Measurements from ENCODE around the gene EHD1. TPM values are rescaled to one million over a fixed set of nuclear protein-coding genes. Genes with fewer than 3 reads are reported as not detected.

Gene EHD1
- total RNA-seq, 1 donor from 2014 or later, result 57.2 TPM

GRCh38 chr11:64909653-64910343 lies 31.4 kb upstream of the EHD1 start:
- Mint-ChIP-seq H3K36me3 (ENCODE audit: insufficient read depth) (peaks cover 8% of the 10 kb centered on the region), H3K27ac (no peak overlapping the region), H3K4me3 (ENCODE audit: low read depth) (no peak overlapping the region), H3K9me3 (ENCODE audit: low read depth) (no peaks in the 10 kb centered on the region), H3K27me3 (no peaks in the 10 kb centered on the region), H3K4me1 (ENCODE audit: low read depth) (no peaks in the 10 kb centered on the region)
- no peak for DNase-seq (ENCODE audit: low spot score, unreplicated experiment)
- TF ChIP-seq CTCF (IDR thresholded peaks at IDR 0.05; ENCODE audit: unreplicated experiment), result no peak

- TF ChIP-seq CTCF (IDR thresholded peaks at IDR 0.05; ENCODE audit: unreplicated experiment), result no peak
- Mint-ChIP-seq H3K4me3 (ENCODE audit: low read depth) (no peak overlapping the region), H3K9me3 (ENCODE audit: low read depth) (no peaks in the 10 kb centered on the region), H3K4me1 (ENCODE audit: low read depth) (no peaks in the 10 kb centered on the region), H3K27ac (no peak overlapping the region), H3K27me3 (no peaks in the 10 kb centered on the region), H3K36me3 (ENCODE audit: insufficient read depth) (peaks cover 8% of the 10 kb centered on the region)
- no peak for DNase-seq (ENCODE audit: low spot score, unreplicated experiment)
Measured at GRCh38 chr11:64908766-64909165, 30.3 kb upstream of the EHD1 start.

- H3K27me3 Mint-ChIP-seq, result no peaks in the 10 kb centered on the region
- H3K4me1 Mint-ChIP-seq (ENCODE audit: low read depth), result no peaks in the 10 kb centered on the region
- H3K36me3 Mint-ChIP-seq (ENCODE audit: insufficient read depth), result peaks cover 10% of the 10 kb centered on the region
- no peak overlapping the region for H3K27ac Mint-ChIP-seq
- no peaks in the 10 kb centered on the region for H3K9me3 Mint-ChIP-seq (ENCODE audit: low read depth)
- no peak overlapping the region for H3K4me3 Mint-ChIP-seq (ENCODE audit: low read depth)
- TF ChIP-seq CTCF (IDR thresholded peaks at IDR 0.05; ENCODE audit: unreplicated experiment), result no peak
- no peak for DNase-seq (ENCODE audit: low spot score, unreplicated experiment)
Measured at GRCh38 chr11:64906314-64906635, 27.9 kb upstream of the EHD1 start.

GRCh38 chr11:64905516-64906313 lies 27.3 kb upstream of the EHD1 start:
- DNase-seq (ENCODE audit: low spot score, unreplicated experiment), result no peak

More at GRCh38 chr11:64905516-64906313, 27.3 kb upstream of the EHD1 start:
- Mint-ChIP-seq H3K27ac (no peak overlapping the region), H3K4me1 (ENCODE audit: low read depth) (no peaks in the 10 kb centered on the region), H3K27me3 (no peaks in the 10 kb centered on the region), H3K9me3 (ENCODE audit: low read depth) (no peaks in the 10 kb centered on the region), H3K4me3 (ENCODE audit: low read depth) (no peak overlapping the region), H3K36me3 (ENCODE audit: insufficient read depth) (peaks cover 10% of the 10 kb centered on the region)
- TF ChIP-seq CTCF (IDR thresholded peaks at IDR 0.05; ENCODE audit: unreplicated experiment), result no peak
